HCT116 (cell line): Measurements from ENCODE around the gene FOS. TPM values are rescaled to one million over a fixed set of nuclear protein-coding genes. Genes with fewer than 3 reads are reported as not detected.

Experiments used
- ATAC-seq: fragments of 200-7000 bp; cut with Tn5 transposase; 2 replicates; pipeline ENCODE4 v1.9.1; 2020; ENCODE audit warnings: mild to moderate bottlenecking, moderate library complexity
- BruUV-seq: library from RNA; stranded (reverse); fragments of 400-500 nt; replicated peaks from 2 replicates; lab custom pipeline; 2021; lab: Mats Ljungman, UMichigan
- CTCF ChIA-PET: fragments of 300-600 bp; sonication (Branson Sonifier 250); formaldehyde crosslinking; loops from one replicate; lab custom pipeline; 2021; ENCODE audit warnings: antibody characterized with exemption; lab: Charles Lee
- POLR2A ChIA-PET: fragments of 300-600, 350-600 bp; sonication (Branson Sonifier 250); formaldehyde crosslinking; loops from one replicate; lab custom pipeline; 2021; ENCODE audit warnings: antibody characterized with exemption; lab: Charles Lee
- RAD21 ChIA-PET, 2 experiments: fragments of 300-600 bp; sonication (Branson Sonifier 250); formaldehyde crosslinking; loops; one replicate each; lab custom pipeline; 2023; ENCODE audit warnings: low total read pairs in 2 of 2; ENCODE audit not compliant: uncharacterized antibody in 2 of 2, unreplicated experiment in 2 of 2, low non-redundant PET in 1 of 2; lab: Charles Lee
- DNase-seq: peaks from one replicate; pipeline ENCODE4 v3.0.0-alpha.2; 2010; ENCODE audit warnings: low read depth, low spot score
- H2AFZ ChIP-seq: fragments of 200-600 bp; shearing (Covaris generic), sonication (generic); 2 replicates; pipeline ENCODE4 v1.6.1; 2017; ENCODE audit warnings: low read depth, mixed run types, mixed read lengths, antibody characterized with exemption, low read length; ENCODE audit not compliant: poor library complexity, severe bottlenecking
- H3K27ac ChIP-seq: 2 replicates; pipeline ENCODE4 v1.5.1; 2012; ENCODE audit warnings: low read depth, low read length
- H3K27me3 ChIP-seq: fragments of 200-600 bp; sonication (generic); 2 replicates; pipeline ENCODE4 v1.6.1; 2016; ENCODE audit warnings: mixed run types, low read length, mixed read lengths; ENCODE audit not compliant: insufficient read depth
- H3K36me3 ChIP-seq, 2 experiments: fragments of 200-500 bp in 1 of 2; fragments of 200-600 bp in 1 of 2; sonication (Bioruptor generic) in 1 of 2; sonication (generic) in 1 of 2; 2 replicates each; pipeline versions ENCODE4 v1.5.1 to v1.6.1; 2014 to 2016; ENCODE audit warnings: low read length in 2 of 2, inconsistent platforms in 1 of 2, mixed read lengths in 1 of 2, mixed run types in 1 of 2; ENCODE audit not compliant: insufficient read depth in 2 of 2, control insufficient read depth in 1 of 2
- H3K4me1 ChIP-seq, 2 experiments: fragments of 200-600 bp in 1 of 2; sonication (generic) in 1 of 2; 2 replicates each; pipeline versions ENCODE4 v1.5.1 to v1.6.1; 2012 to 2017; ENCODE audit warnings: low read length in 2 of 2, inconsistent platforms in 1 of 2, mild to moderate bottlenecking in 1 of 2, mixed read lengths in 1 of 2, mixed run types in 1 of 2, moderate library complexity in 1 of 2; ENCODE audit not compliant: insufficient read depth in 2 of 2, control insufficient read depth in 1 of 2
- H3K4me2 ChIP-seq: fragments of 200-600 bp; sonication (generic); 2 replicates; pipeline ENCODE4 v1.6.1; 2017; ENCODE audit warnings: mixed run types, low read length, mixed read lengths
- H3K4me3 ChIP-seq, 2 experiments: fragments of 200-600 bp in 1 of 2; sonication (generic) in 1 of 2; replicated peaks in 1 of 2; 2 replicates each; pipeline ENCODE4 v1.5.1; 2011 to 2016; ENCODE audit warnings: low read length in 2 of 2, control low read depth in 1 of 2, low read depth in 1 of 2, mild to moderate bottlenecking in 1 of 2, mixed read lengths in 1 of 2, mixed run types in 1 of 2
- H3K79me2 ChIP-seq: fragments of 200-600 bp; sonication (generic); 2 replicates; pipeline ENCODE4 v1.6.1; 2017; ENCODE audit warnings: mild to moderate bottlenecking, mixed run types, low read length, moderate library complexity, mixed read lengths; ENCODE audit not compliant: insufficient read depth
- H3K9ac ChIP-seq: fragments of 200-600 bp; sonication (generic); 2 replicates; pipeline ENCODE4 v1.6.1; 2016; ENCODE audit warnings: low read length, mixed read lengths
- H3K9me2 ChIP-seq: fragments of 200-600 bp; sonication (generic), shearing (Covaris generic); 2 replicates; pipeline ENCODE4 v1.6.1; 2017; ENCODE audit warnings: mixed run types, mild to moderate bottlenecking, moderate library complexity; ENCODE audit not compliant: insufficient read depth
- H3K9me3 ChIP-seq, 2 experiments: fragments of 200-500 bp in 1 of 2; fragments of 200-600 bp in 1 of 2; sonication (Bioruptor generic) in 1 of 2; sonication (generic) in 1 of 2; 2 replicates each; pipeline ENCODE4 v1.6.1; 2014 to 2017; ENCODE audit warnings: low read length in 2 of 2, mixed read lengths in 2 of 2, inconsistent platforms in 1 of 2, low read depth in 1 of 2, mild to moderate bottlenecking in 1 of 2, mixed run types in 1 of 2, moderate library complexity in 1 of 2; ENCODE audit not compliant: control insufficient read depth in 1 of 2, insufficient read depth in 1 of 2
- H4K20me1 ChIP-seq: fragments of 200-600 bp; sonication (generic), shearing (Covaris generic); 2 replicates; pipeline ENCODE4 v1.6.1; 2017; ENCODE audit warnings: mixed run types, mild to moderate bottlenecking, moderate library complexity; ENCODE audit not compliant: insufficient read depth
- CEBPB ChIP-seq: IDR thresholded peaks from 2 replicates; pipeline ENCODE4 v1.6.1; 2012; ENCODE audit warnings: low read depth
- EGR1 ChIP-seq: IDR thresholded peaks from 2 replicates; pipeline ENCODE4 v1.6.1; 2012; ENCODE audit warnings: low read depth
- ELF1 ChIP-seq: IDR thresholded peaks from 2 replicates; pipeline ENCODE4 v1.6.1; 2012; ENCODE audit warnings: low read depth, borderline replicate concordance
- EZH2 ChIP-seq: fragments of 200-600 bp; sonication (generic); IDR thresholded peaks from 2 replicates; pipeline ENCODE4 v1.6.1; 2017; ENCODE audit warnings: antibody characterized with exemption, mixed run types
- EZH2phosphoT487 ChIP-seq: fragments of 200-600 bp; IDR thresholded peaks from 2 replicates; pipeline ENCODE4 v1.6.1; 2018; ENCODE audit warnings: antibody characterized with exemption, borderline replicate concordance
- JUND ChIP-seq: IDR thresholded peaks from 2 replicates; pipeline ENCODE4 v1.6.1; 2012
- POLR2AphosphoS5 ChIP-seq: IDR thresholded peaks from 2 replicates; pipeline ENCODE4 v1.6.1; 2011; ENCODE audit warnings: mild to moderate bottlenecking, low read depth, low read length, moderate library complexity
- REST ChIP-seq: IDR thresholded peaks from 2 replicates; pipeline ENCODE4 v1.6.1; 2012; ENCODE audit warnings: low read depth
- SIN3A ChIP-seq: IDR thresholded peaks from 2 replicates; pipeline ENCODE4 v1.6.1; 2012; ENCODE audit warnings: low read depth
- TCF7L2 ChIP-seq: IDR thresholded peaks from 2 replicates; pipeline ENCODE4 v1.7.0; 2011; ENCODE audit warnings: borderline replicate concordance, inconsistent platforms; ENCODE audit not compliant: insufficient read depth, insufficient read length; ENCODE audit errors: extremely low read depth
- YY1 ChIP-seq: IDR thresholded peaks from 2 replicates; pipeline ENCODE4 v1.6.1; 2011; ENCODE audit warnings: low read length, low read depth, moderate library complexity, mild to moderate bottlenecking; ENCODE audit not compliant: insufficient replicate concordance; ENCODE audit errors: extremely low read depth
- ZBTB33 ChIP-seq: IDR thresholded peaks from 2 replicates; pipeline ENCODE4 v1.6.1; 2011; ENCODE audit warnings: mild to moderate bottlenecking, low read length, moderate library complexity; ENCODE audit not compliant: insufficient replicate concordance; ENCODE audit errors: extremely low read depth
- ZNF274 ChIP-seq: fragments of 200-500 bp; sonication (Bioruptor generic); IDR thresholded peaks from 2 replicates; pipeline ENCODE4 v1.6.1; 2014; ENCODE audit warnings: mild to moderate bottlenecking, low read depth, low read length, inconsistent platforms
- intact Hi-C: fragments of 100-400 bp; cut with micrococcal nuclease; formaldehyde crosslinking; loops from 2 replicates; pipeline ENCODE4 v1.10.0; 2022
- total RNA-seq: library from RNA; stranded (reverse); gene quantifications from one replicate; pipeline ENCODE4 v1.2.1, GENCODE V29; 2021; ENCODE audit not compliant: unreplicated experiment
- TF ChIP-seq, protein P1 (sequence below): IDR thresholded peaks from 2 replicates; pipeline ENCODE4 v1.6.1; 2012

The FOS gene
- total RNA-seq, 1 experiment from 2014 or later = 50.4 TPM

DNA sequence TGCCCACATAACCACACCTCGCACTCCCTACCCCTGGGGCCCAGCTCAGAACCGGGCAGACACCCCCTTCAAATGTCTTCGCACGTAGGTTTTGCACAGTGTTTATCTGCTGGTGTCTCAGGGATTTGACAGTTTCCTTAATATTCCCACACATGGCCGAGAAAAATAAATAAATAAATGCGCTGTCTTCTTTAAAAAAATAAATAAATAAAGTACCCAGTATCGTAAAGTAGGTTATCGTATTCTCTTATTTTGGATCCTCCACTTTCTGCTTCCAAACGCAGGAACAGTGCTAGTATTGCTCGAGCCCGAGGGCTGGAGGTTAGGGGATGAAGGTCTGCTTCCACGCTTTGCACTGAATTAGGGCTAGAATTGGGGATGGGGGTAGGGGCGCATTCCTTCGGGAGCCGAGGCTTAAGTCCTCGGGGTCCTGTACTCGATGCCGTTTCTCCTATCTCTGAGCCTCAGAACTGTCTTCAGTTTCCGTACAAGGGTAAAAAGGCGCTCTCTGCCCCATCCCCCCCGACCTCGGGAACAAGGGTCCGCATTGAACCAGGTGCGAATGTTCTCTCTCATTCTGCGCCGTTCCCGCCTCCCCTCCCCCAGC lies 710 bp upstream of the FOS start:
- CTCF ChIA-PET = no interaction called here
- Histone ChIP-seq H3K27ac (peak overlapping the region; percentile 70), H3K4me2 (peak overlapping the region; percentile 100), H3K36me3 (peaks cover 16 to 22% of the 10 kb centered on the region in 2 experiments), H3K79me2 (peaks cover 20% of the 10 kb centered on the region), H3K4me3 (peak overlapping the region; percentile 47 to 97), H4K20me1 (no peaks in the 10 kb centered on the region), H3K4me1 (peaks cover 10 to 36% of the 10 kb centered on the region in 2 experiments), H3K9me2 (no peaks in the 10 kb centered on the region), H3K27me3 (no peaks in the 10 kb centered on the region), H2AFZ (no peak overlapping the region), H3K9me3 (no peaks in the 10 kb centered on the region), H3K9ac (peak overlapping the region; percentile 98)
- intact Hi-C loops = loop anchor here (1.0 to 2.0 kb wide), 3 partner anchors 17 to 101 kb away; no protein-coding TSS in a partner anchor
- RAD21 ChIA-PET = no interaction called here
- DNase-seq (no peak), ATAC-seq (peak; percentile 13)
- BruUV-seq = TSS peak; percentile 98
- POLR2A ChIA-PET = interaction anchor here (0.9 to 1.5 kb wide), 7 partner anchors 9 to 118 kb away, joined by 3 to 10 read pairs (median 6); no protein-coding TSS in a partner anchor
- no peak for TF ChIP-seq ELF1
- no peak for TF ChIP-seq SIN3A
- TF ChIP-seq, protein P1, sequence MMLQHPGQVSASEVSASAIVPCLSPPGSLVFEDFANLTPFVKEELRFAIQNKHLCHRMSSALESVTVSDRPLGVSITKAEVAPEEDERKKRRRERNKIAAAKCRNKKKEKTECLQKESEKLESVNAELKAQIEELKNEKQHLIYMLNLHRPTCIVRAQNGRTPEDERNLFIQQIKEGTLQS = no peak
- TF ChIP-seq CEBPB = no peak
- TF ChIP-seq REST = no peak
- no peak for TF ChIP-seq EZH2phosphoT487
- no peak for TF ChIP-seq JUND
- no peak for TF ChIP-seq ZNF274
- TF ChIP-seq TCF7L2 = no peak
- no peak for TF ChIP-seq EGR1
- TF ChIP-seq ZBTB33 = no peak
- TF ChIP-seq POLR2AphosphoS5 = no peak
- no peak for TF ChIP-seq EZH2
- TF ChIP-seq YY1 = no peak
